ENCODE measurements around the gene TRMT61A. TPM values are rescaled to one million over a fixed set of nuclear protein-coding genes. Genes with fewer than 3 reads are reported as not detected.

TRMT61A gene
- total and polyA plus RNA-seq, 4 experiments from 2014 or later = 4.6 to 14.0 (median 11.6) TPM

GRCh38 chr14:103561381-103562178 is 32.6 kb downstream of the TRMT61A start:
- ChIA-PET CTCF (ENCODE audit: partially characterized antibody) (interaction anchor here (0.7 to 1.7 kb wide), 2 partner anchors 40 to 1852 kb away, joined by 3 to 5 read pairs; no protein-coding TSS in a partner anchor), POLR2A (ENCODE audit: partially characterized antibody) (interaction anchor here (0.7 to 5.5 kb wide), 13 partner anchors 9 to 970 kb away, joined by 3 to 31 read pairs (median 4); partner anchors contain the start of genes CKB, KLC1, TRMT61A and XRCC3)
- Histone ChIP-seq H3K9me3 (ENCODE audit: control insufficient read depth in 1 of 2, low read length in 2 of 2) (no peaks in the 10 kb centered on the region), H3K36me3 (ENCODE audit: insufficient read depth, low read length) (no peaks in the 10 kb centered on the region), H3K27me3 (ENCODE audit: insufficient read depth, low read length) (no peaks in the 10 kb centered on the region), H3K4me1 (ENCODE audit: insufficient read depth, low read length) (peaks cover 63% of the 10 kb centered on the region), H3K4me3 (ENCODE audit: low read length in 2 of 2) (peak overlapping the region; percentile 72 to 84), H3K27ac (ENCODE audit: low read depth, low read length) (peak overlapping the region; percentile 81)
- Mint-ChIP-seq H3K9me3 (no peaks in the 10 kb centered on the region), H3K4me1 (peaks cover 35 to 80% (median 63%) of the 10 kb centered on the region in 4 donors), H3K27ac (peak overlapping the region; percentile 93 to 98 (median 96)), H3K36me3 (peaks cover 12 to 51% of the 10 kb centered on the region in 2 donors), H3K4me3 (peak overlapping the region; percentile 91 to 95 (median 94)), H3K27me3 (no peaks in the 10 kb centered on the region)
- intact Hi-C loops (cut with micrococcal nuclease) = loop anchor here (1.0 to 5.0 kb wide), 5 partner anchors 33 to 361 kb away; partner anchors contain the start of genes EIF5, KLC1, TRMT61A and XRCC3
- DNase-seq = peak in 4 of 5 donors; percentile 33 to 64 (median 40)

GRCh38 chr14:103562179-103562428 is 33.1 kb downstream of the TRMT61A start:
- Mint-ChIP-seq H3K4me1 (peaks cover 33 to 79% (median 60%) of the 10 kb centered on the region in 4 donors), H3K4me3 (peak overlapping the region; percentile 91 to 95 (median 94)), H3K27ac (peak overlapping the region; percentile 93 to 98 (median 96)), H3K36me3 (peaks cover 12 to 48% of the 10 kb centered on the region in 2 donors), H3K9me3 (no peaks in the 10 kb centered on the region), H3K27me3 (no peaks in the 10 kb centered on the region)
- ChIA-PET POLR2A (ENCODE audit: partially characterized antibody) (interaction anchor here (0.6 to 5.5 kb wide), 11 partner anchors 10 to 177 kb away, joined by 3 to 31 read pairs (median 4); partner anchors contain the start of genes CKB, KLC1, MARK3 and TRMT61A), CTCF (ENCODE audit: partially characterized antibody) (interaction anchor here (0.7 to 1.7 kb wide), 2 partner anchors 41 to 1851 kb away, joined by 3 to 5 read pairs; no protein-coding TSS in a partner anchor)
- intact Hi-C loops (cut with micrococcal nuclease) = loop anchor here (1.0 to 5.0 kb wide), 5 partner anchors 33 to 360 kb away; partner anchors contain the start of genes EIF5, KLC1, TRMT61A and XRCC3
- Histone ChIP-seq H3K27ac (ENCODE audit: low read depth, low read length) (peak overlapping the region; percentile 81), H3K9me3 (ENCODE audit: control insufficient read depth in 1 of 2, low read length in 2 of 2) (no peaks in the 10 kb centered on the region), H3K36me3 (ENCODE audit: insufficient read depth, low read length) (no peaks in the 10 kb centered on the region), H3K4me1 (ENCODE audit: insufficient read depth, low read length) (peaks cover 61% of the 10 kb centered on the region), H3K27me3 (ENCODE audit: insufficient read depth, low read length) (no peaks in the 10 kb centered on the region), H3K4me3 (ENCODE audit: low read length in 2 of 2) (peak overlapping the region; percentile 72 to 84)
- no peak for DNase-seq

- POLR2A ChIA-PET (ENCODE audit: partially characterized antibody) = interaction anchor here (0.6 to 5.5 kb wide), 11 partner anchors 11 to 178 kb away, joined by 3 to 31 read pairs (median 4); partner anchors contain the start of genes CKB, KLC1, MARK3 and TRMT61A
- peaks cover 56% of the 10 kb centered on the region for H3K4me1 ChIP-seq (ENCODE audit: insufficient read depth, low read length)
- H3K36me3 Mint-ChIP-seq = peaks cover 12 to 44% of the 10 kb centered on the region in 2 donors
- H3K4me3 Mint-ChIP-seq = peak within 1 kb of the TSS; percentile 93 to 98 (median 94)
- H3K27me3 ChIP-seq (ENCODE audit: insufficient read depth, low read length) = no peaks in the 10 kb centered on the region
- no peaks in the 10 kb centered on the region for H3K9me3 Mint-ChIP-seq
- DNase-seq = peak; percentile 88 to 93 (median 89)
- H3K27ac ChIP-seq (ENCODE audit: low read depth, low read length) = peak within 1 kb of the TSS; percentile 81
- intact Hi-C loops (cut with micrococcal nuclease) = loop anchor here (1.0 to 5.0 kb wide), 5 partner anchors 34 to 360 kb away; partner anchors contain the start of genes EIF5, KLC1, TRMT61A and XRCC3
- peak within 1 kb of the TSS; percentile 84 for H3K4me3 ChIP-seq (ENCODE audit: low read length in 2 of 2)
- CTCF ChIA-PET (ENCODE audit: partially characterized antibody) = interaction anchor here (1.6 to 1.7 kb wide), 3 partner anchors 15 to 44 kb away, joined by 4 to 5 read pairs (median 4); no protein-coding TSS in a partner anchor
- H3K36me3 ChIP-seq (ENCODE audit: insufficient read depth, low read length) = no peaks in the 10 kb centered on the region
- H3K27me3 Mint-ChIP-seq = no peaks in the 10 kb centered on the region
- no peaks in the 10 kb centered on the region for H3K9me3 ChIP-seq (ENCODE audit: control insufficient read depth in 1 of 2, low read length in 2 of 2)
- peak within 1 kb of the TSS; percentile 93 to 98 (median 96) for H3K27ac Mint-ChIP-seq
- peaks cover 31 to 74% (median 56%) of the 10 kb centered on the region in 4 donors for H3K4me1 Mint-ChIP-seq
Observed at GRCh38 chr14:103562429-103563225, 33.6 kb downstream of the TRMT61A start, which contains the start of the genes BAG5 and COA8. Gene BAG5, minus strand, starts transcription at chr14:103562657. Its CDS starts 1,493 bp downstream, at chr14:103561164. Gene COA8, plus strand, starts transcription at chr14:103562960. Its CDS starts 42 bp downstream, at chr14:103563002.

GRCh38 chr14:103563226-103563620 is 34.2 kb downstream of the TRMT61A start:
- peak overlapping the region; percentile 59 to 98 (median 90) for H3K27ac Mint-ChIP-seq
- no peak for DNase-seq
- ChIA-PET POLR2A (ENCODE audit: partially characterized antibody) (interaction anchor here (1.7 to 5.5 kb wide), 2 partner anchors 34 to 39 kb away, joined by 4 to 31 read pairs; partner anchors contain the start of gene TRMT61A), CTCF (ENCODE audit: partially characterized antibody) (interaction anchor here (1.0 to 1.6 kb wide), 3 partner anchors 16 to 45 kb away, joined by 3 to 4 read pairs (median 4); no protein-coding TSS in a partner anchor)
- Histone ChIP-seq H3K36me3 (ENCODE audit: insufficient read depth, low read length) (no peaks in the 10 kb centered on the region), H3K27me3 (ENCODE audit: insufficient read depth, low read length) (no peaks in the 10 kb centered on the region), H3K27ac (ENCODE audit: low read depth, low read length) (peak overlapping the region; percentile 81), H3K4me1 (ENCODE audit: insufficient read depth, low read length) (peaks cover 50% of the 10 kb centered on the region), H3K4me3 (ENCODE audit: low read length in 2 of 2) (peak overlapping the region; percentile 84), H3K9me3 (ENCODE audit: control insufficient read depth in 1 of 2, low read length in 2 of 2) (no peaks in the 10 kb centered on the region)
- peaks cover 12 to 41% of the 10 kb centered on the region in 2 donors for H3K36me3 Mint-ChIP-seq
- peak overlapping the region; percentile 87 to 98 (median 92) for H3K4me3 Mint-ChIP-seq
- H3K4me1 Mint-ChIP-seq = peaks cover 30 to 74% (median 55%) of the 10 kb centered on the region in 4 donors
- no peaks in the 10 kb centered on the region for H3K9me3 Mint-ChIP-seq
- intact Hi-C loops (cut with micrococcal nuclease) = loop anchor here (2.0 to 5.0 kb wide), 3 partner anchors 34 to 359 kb away; partner anchors contain the start of genes KLC1 and TRMT61A
- H3K27me3 Mint-ChIP-seq = no peaks in the 10 kb centered on the region

GRCh38 chr14:103563844-103564505 is 35.0 kb downstream of the TRMT61A start:
- CTCF ChIA-PET (ENCODE audit: partially characterized antibody) = interaction anchor here (0.7 to 1.6 kb wide), 5 partner anchors 16 to 251 kb away, joined by 3 to 4 read pairs (median 4); no protein-coding TSS in a partner anchor
- H3K27me3 Mint-ChIP-seq = no peaks in the 10 kb centered on the region
- intact Hi-C loops (cut with micrococcal nuclease) = loop anchor here (2.0 to 5.0 kb wide), 3 partner anchors 35 to 358 kb away; partner anchors contain the start of genes KLC1 and TRMT61A

GRCh38 chr14:103568952-103569351 is 40.0 kb downstream of the TRMT61A start:
- ChIA-PET POLR2A (ENCODE audit: partially characterized antibody) (no interaction called here), CTCF (ENCODE audit: partially characterized antibody) (no interaction called here)
- intact Hi-C loops (cut with micrococcal nuclease) = no loop called here
- no peak overlapping the region for H3K4me3 Mint-ChIP-seq
- H3K27ac Mint-ChIP-seq = no peak overlapping the region
- DNase-seq = no peak
- H3K27me3 Mint-ChIP-seq = no peaks in the 10 kb centered on the region
- Histone ChIP-seq H3K27ac (ENCODE audit: low read depth, low read length) (no peak overlapping the region), H3K36me3 (ENCODE audit: insufficient read depth, low read length) (no peaks in the 10 kb centered on the region), H3K4me1 (ENCODE audit: insufficient read depth, low read length) (peaks cover 6% of the 10 kb centered on the region), H3K27me3 (ENCODE audit: insufficient read depth, low read length) (no peaks in the 10 kb centered on the region), H3K9me3 (ENCODE audit: control insufficient read depth in 1 of 2, low read length in 2 of 2) (no peaks in the 10 kb centered on the region), H3K4me3 (ENCODE audit: low read length in 2 of 2) (no peak overlapping the region)
- no peaks in the 10 kb centered on the region for H3K9me3 Mint-ChIP-seq
- peaks cover 2 to 27% (median 15%) of the 10 kb centered on the region in 4 donors for H3K4me1 Mint-ChIP-seq
- H3K36me3 Mint-ChIP-seq = peaks cover 0 to 13% of the 10 kb centered on the region in 2 donors

More at GRCh38 chr14:103563844-103564505, 35.0 kb downstream of the TRMT61A start:
- peak overlapping the region in 6 of 7 donors; percentile 29 to 98 (median 70) for H3K27ac Mint-ChIP-seq
- no peak for DNase-seq
- H3K36me3 ChIP-seq (ENCODE audit: insufficient read depth, low read length) = no peaks in the 10 kb centered on the region
- no peak overlapping the region for H3K27ac ChIP-seq (ENCODE audit: low read depth, low read length)
- peaks cover 27 to 66% (median 48%) of the 10 kb centered on the region in 4 donors for H3K4me1 Mint-ChIP-seq
- H3K27me3 ChIP-seq (ENCODE audit: insufficient read depth, low read length) = no peaks in the 10 kb centered on the region
- peaks cover 43% of the 10 kb centered on the region for H3K4me1 ChIP-seq (ENCODE audit: insufficient read depth, low read length)
- POLR2A ChIA-PET (ENCODE audit: partially characterized antibody) = interaction anchor here (5.5 kb wide), 1 partner anchor 34 kb away, joined by 31 read pairs; the partner anchor contains the start of gene TRMT61A
- H3K4me3 ChIP-seq (ENCODE audit: low read length in 2 of 2) = no peak overlapping the region
- peak overlapping the region; percentile 83 to 98 (median 92) for H3K4me3 Mint-ChIP-seq
- no peaks in the 10 kb centered on the region for H3K9me3 ChIP-seq (ENCODE audit: control insufficient read depth in 1 of 2, low read length in 2 of 2)
- H3K36me3 Mint-ChIP-seq = peaks cover 12 to 35% of the 10 kb centered on the region in 2 donors
- no peaks in the 10 kb centered on the region for H3K9me3 Mint-ChIP-seq
